Fibroblast of the aortic adventitia (primary cell): ENCODE results near the gene FAM13A. TPM values are rescaled to one million over a fixed set of nuclear protein-coding genes. Genes with fewer than 3 reads are reported as not detected.

Experiments used
- DNase-seq: peaks from one replicate; pipeline ENCODE4 v3.0.0-alpha.2; 2010; ENCODE audit warnings: low read depth
- H3K4me3 ChIP-seq: 2 replicates; pipeline ENCODE4 v1.5.1; 2011; ENCODE audit warnings: low read depth, mild to moderate bottlenecking, control low read depth, low read length, moderate library complexity
- CTCF ChIP-seq: IDR thresholded peaks from 2 replicates; pipeline ENCODE4 v1.5.1; 2011; ENCODE audit warnings: mild to moderate bottlenecking, low read length, control low read depth, inconsistent platforms; ENCODE audit not compliant: insufficient read depth
- small RNA-seq: library from RNA; depleted of rRNA; stranded (forward); fragments of <200 nt; gene quantifications from one replicate; pipeline ENCODE3, GENCODE V24; 2012
- total RNA-seq: library from RNA; depleted of rRNA; stranded (reverse); fragments of >200 nt; gene quantifications from 2 replicates; pipeline ENCODE4 v1.2.3, GENCODE V29; 2012; ENCODE audit warnings: low replicate concordance

The FAM13A gene
- total RNA-seq, 1 donor, result 23.5 TPM

GRCh38 chr4:88690355-88690754, 366.6 kb downstream of the FAM13A start:
- H3K4me3 ChIP-seq, result no peak overlapping the region
- peak; percentile 79 for DNase-seq
- no peak for TF ChIP-seq CTCF

- TF ChIP-seq CTCF, result no peak
- DNase-seq, result no peak
- H3K4me3 ChIP-seq, result no peak overlapping the region
Measured at GRCh38 chr4:88681209-88681608, 375.8 kb downstream of the FAM13A start.

Small RNAs within 50 kb of the gene (small RNA-seq; reads per million reads assigned to genes)
- gene RF02115, result not detected
- gene RNU6-33P, result 0.64 reads per million, percentile 6 among the genes with 10 or more reads in this experiment

Other genes with a start within 250 kb of the FAM13A start
- gene TIGD2, start 54.3 kb upstream of the FAM13A start, total RNA-seq, result 7.0 and 10.1 TPM in 2 replicates